ENCODE results near the gene ZNF526.

The ZNF526 gene

DNA sequence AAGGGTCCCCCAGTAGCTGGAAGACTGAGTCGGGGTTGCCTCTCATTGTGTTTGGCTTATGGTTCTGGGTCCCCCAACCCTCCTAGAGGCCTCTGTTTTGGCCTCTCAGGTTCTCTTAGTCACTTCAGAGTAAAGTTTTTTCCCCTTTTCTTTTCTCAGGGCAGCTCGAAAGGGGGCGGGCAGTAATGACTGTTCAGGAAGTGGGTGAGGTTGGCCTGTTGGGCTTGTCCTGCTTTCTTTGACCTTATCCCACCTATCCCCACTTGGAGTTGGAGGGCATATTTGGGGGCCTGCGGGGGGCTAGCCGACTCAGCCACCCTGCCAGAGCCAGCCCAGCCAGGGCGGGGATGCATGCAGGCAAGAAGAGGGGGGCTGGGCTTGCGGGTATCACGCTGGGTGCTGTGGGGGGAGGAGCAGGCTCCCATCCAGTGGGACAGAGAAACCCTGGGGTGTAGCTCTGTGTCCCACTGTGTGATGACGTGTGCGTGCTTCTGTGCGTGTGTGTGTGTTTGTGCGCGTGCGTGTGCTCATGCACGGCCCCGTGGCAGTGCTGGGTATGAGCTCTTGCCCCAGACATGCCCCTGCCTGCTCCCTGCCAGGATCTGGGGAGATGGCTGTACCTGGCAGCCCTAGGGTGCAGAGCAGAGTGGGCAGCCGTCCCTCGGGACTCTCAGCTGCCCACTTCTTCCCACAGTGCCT, 50.4 kb downstream of the ZNF526 start:
- TF ChIP-seq CSDC2 (CRISPR knock-in tag; IDR thresholded peaks at IDR 0.05) (no peak), TOX (CRISPR knock-in tag; IDR thresholded peaks at IDR 0.05; ENCODE audit: borderline replicate concordance) (no peak)
- no peak for ATAC-seq

DNA sequence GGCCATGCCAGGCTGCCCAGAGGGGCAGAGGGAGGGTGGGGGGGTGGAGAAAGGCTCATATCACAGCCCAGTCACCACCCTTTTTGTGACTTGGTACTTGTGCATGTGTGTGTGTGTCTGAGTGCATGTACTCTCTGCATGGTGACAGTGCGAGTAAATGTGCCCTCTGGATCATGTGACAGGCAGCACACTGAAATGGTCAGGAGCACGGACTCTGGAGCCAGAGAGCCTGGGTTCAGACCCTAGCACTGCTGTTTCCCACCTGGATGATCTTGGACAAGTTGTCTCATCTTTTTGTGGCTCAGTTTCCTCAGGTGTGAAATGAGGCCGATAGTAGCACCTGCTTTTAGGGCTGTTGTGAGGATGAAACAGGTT, 50.9 kb downstream of the ZNF526 start:
- ATAC-seq: no peak
- TF ChIP-seq ESRRG (CRISPR knock-in tag; IDR thresholded peaks at IDR 0.05) (no peak), ZFP3 (CRISPR knock-in tag; IDR thresholded peaks at IDR 0.05) (no peak), RARB (CRISPR knock-in tag; IDR thresholded peaks at IDR 0.05) (no peak), PPARA (CRISPR knock-in tag; IDR thresholded peaks at IDR 0.05; ENCODE audit: borderline replicate concordance) (no peak), ZNF70 (CRISPR knock-in tag; IDR thresholded peaks at IDR 0.05) (no peak), CSDC2 (CRISPR knock-in tag; IDR thresholded peaks at IDR 0.05) (no peak), ISL1 (CRISPR knock-in tag; IDR thresholded peaks at IDR 0.05) (no peak), ZNF565 (CRISPR knock-in tag; conservative IDR thresholded peaks at IDR 0.05; ENCODE audit: low read depth) (no peak)
- TF ChIP-seq, protein P1, sequence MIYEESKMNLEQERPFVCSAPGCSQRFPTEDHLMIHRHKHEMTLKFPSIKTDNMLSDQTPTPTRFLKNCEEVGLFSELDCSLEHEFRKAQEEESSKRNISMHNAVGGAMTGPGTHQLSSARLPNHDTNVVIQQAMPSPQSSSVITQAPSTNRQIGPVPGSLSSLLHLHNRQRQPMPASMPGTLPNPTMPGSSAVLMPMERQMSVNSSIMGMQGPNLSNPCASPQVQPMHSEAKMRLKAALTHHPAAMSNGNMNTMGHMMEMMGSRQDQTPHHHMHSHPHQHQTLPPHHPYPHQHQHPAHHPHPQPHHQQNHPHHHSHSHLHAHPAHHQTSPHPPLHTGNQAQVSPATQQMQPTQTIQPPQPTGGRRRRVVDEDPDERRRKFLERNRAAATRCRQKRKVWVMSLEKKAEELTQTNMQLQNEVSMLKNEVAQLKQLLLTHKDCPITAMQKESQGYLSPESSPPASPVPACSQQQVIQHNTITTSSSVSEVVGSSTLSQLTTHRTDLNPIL (CRISPR knock-in tag; IDR thresholded peaks at IDR 0.05; ENCODE audit: low read depth): no peak
- TF ChIP-seq, protein P2, sequence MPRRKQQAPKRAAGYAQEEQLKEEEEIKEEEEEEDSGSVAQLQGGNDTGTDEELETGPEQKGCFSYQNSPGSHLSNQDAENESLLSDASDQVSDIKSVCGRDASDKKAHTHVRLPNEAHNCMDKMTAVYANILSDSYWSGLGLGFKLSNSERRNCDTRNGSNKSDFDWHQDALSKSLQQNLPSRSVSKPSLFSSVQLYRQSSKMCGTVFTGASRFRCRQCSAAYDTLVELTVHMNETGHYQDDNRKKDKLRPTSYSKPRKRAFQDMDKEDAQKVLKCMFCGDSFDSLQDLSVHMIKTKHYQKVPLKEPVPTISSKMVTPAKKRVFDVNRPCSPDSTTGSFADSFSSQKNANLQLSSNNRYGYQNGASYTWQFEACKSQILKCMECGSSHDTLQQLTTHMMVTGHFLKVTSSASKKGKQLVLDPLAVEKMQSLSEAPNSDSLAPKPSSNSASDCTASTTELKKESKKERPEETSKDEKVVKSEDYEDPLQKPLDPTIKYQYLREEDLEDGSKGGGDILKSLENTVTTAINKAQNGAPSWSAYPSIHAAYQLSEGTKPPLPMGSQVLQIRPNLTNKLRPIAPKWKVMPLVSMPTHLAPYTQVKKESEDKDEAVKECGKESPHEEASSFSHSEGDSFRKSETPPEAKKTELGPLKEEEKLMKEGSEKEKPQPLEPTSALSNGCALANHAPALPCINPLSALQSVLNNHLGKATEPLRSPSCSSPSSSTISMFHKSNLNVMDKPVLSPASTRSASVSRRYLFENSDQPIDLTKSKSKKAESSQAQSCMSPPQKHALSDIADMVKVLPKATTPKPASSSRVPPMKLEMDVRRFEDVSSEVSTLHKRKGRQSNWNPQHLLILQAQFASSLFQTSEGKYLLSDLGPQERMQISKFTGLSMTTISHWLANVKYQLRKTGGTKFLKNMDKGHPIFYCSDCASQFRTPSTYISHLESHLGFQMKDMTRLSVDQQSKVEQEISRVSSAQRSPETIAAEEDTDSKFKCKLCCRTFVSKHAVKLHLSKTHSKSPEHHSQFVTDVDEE (CRISPR knock-in tag; IDR thresholded peaks at IDR 0.05): no peak

DNA sequence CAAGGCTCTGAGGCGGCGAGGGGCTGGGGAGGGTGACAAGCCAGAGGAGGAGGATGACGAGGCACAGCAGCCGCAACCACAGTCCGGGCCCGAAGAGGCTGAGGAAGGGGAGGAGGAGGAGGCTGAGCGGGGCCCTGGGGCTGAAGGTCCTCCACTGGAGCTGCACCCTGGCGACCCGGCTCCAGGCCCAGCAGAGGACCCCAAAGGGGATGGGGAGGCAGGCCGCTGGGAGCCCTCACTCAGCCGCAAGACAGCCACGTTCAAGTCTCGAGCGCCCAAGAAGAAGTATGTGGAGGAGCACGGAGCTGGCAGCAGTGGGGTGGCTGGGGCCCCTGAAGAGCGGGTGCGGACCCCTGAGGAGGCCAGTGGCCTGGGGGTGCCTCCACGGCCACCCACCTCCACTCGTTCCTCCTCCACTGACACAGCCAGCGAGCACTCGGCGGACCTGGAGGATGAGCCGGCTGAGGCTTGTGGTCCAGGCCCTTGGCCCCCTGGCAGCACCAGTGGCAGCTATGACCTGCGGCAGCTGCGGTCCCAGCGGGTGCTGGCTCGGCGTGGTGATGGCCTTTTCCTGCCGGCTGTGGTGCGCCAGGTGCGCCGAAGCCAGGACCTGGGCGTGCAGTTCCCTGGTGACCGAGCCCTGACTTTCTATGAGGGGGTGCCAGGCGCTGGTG, 51.9 kb downstream of the ZNF526 start:
- ATAC-seq: no peak
- TF ChIP-seq TOX (CRISPR knock-in tag; IDR thresholded peaks at IDR 0.05; ENCODE audit: borderline replicate concordance) (no peak), ZNF70 (CRISPR knock-in tag; IDR thresholded peaks at IDR 0.05) (no peak), BACH2 (CRISPR knock-in tag; IDR thresholded peaks at IDR 0.05; ENCODE audit: borderline replicate concordance) (no peak)
- TF ChIP-seq, protein P2 (CRISPR knock-in tag; IDR thresholded peaks at IDR 0.05): no peak

DNA sequence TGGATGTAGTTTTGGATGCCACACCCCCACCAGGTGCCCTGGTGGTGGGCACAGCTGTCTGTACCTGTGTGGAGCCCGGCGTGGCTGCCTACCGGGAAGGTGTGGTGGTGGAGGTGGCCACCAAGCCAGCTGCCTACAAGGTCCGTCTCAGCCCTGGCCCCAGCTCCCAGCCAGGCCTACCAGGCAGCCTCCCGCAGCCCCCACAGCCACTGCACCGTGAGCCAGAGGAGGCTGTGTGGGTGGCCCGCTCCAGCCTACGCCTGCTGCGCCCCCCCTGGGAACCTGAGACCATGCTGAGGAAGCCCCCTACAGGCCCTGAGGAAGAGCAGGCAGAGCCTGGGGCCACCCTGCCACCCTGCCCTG, 52.4 kb downstream of the ZNF526 start:
- no peak for TF ChIP-seq TCF4 (CRISPR knock-in tag; IDR thresholded peaks at IDR 0.05; ENCODE audit: borderline replicate concordance)
- no peak for TF ChIP-seq CSDC2 (CRISPR knock-in tag; IDR thresholded peaks at IDR 0.05)
- no peak for TF ChIP-seq ZFP3 (CRISPR knock-in tag; IDR thresholded peaks at IDR 0.05)
- TF ChIP-seq ZNF70 (CRISPR knock-in tag; IDR thresholded peaks at IDR 0.05): no peak
- TF ChIP-seq ISL1 (CRISPR knock-in tag; IDR thresholded peaks at IDR 0.05): no peak
- TF ChIP-seq TOX (CRISPR knock-in tag; IDR thresholded peaks at IDR 0.05; ENCODE audit: borderline replicate concordance): no peak
- no peak for TF ChIP-seq SNAI2 (CRISPR knock-in tag; IDR thresholded peaks at IDR 0.05)
- TF ChIP-seq, protein P3, sequence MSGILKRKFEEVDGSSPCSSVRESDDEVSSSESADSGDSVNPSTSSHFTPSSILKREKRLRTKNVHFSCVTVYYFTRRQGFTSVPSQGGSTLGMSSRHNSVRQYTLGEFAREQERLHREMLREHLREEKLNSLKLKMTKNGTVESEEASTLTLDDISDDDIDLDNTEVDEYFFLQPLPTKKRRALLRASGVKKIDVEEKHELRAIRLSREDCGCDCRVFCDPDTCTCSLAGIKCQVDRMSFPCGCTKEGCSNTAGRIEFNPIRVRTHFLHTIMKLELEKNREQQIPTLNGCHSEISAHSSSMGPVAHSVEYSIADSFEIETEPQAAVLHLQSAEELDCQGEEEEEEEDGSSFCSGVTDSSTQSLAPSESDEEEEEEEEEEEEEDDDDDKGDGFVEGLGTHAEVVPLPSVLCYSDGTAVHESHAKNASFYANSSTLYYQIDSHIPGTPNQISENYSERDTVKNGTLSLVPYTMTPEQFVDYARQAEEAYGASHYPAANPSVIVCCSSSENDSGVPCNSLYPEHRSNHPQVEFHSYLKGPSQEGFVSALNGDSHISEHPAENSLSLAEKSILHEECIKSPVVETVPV (CRISPR knock-in tag; IDR thresholded peaks at IDR 0.05): no peak
- TF ChIP-seq ESRRG (CRISPR knock-in tag; IDR thresholded peaks at IDR 0.05): no peak
- ATAC-seq: no peak

DNA sequence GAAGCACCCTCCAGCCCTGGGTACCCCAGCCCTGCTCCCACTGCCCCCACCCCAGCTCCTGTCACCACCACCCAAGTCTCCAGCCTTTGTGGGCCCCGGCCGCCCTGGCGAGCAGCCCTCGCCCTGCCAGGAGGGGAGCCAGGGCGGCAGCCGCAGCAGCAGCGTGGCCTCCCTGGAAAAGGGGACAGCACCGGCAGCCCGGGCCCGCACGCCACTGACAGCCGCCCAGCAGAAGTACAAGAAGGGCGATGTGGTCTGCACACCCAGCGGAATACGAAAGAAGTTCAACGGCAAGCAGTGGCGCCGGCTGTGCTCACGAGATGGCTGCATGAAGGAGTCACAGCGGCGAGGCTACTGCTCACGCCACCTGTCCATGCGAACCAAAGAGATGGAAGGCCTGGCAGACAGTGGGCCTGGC, 52.9 kb downstream of the ZNF526 start:
- no peak for ATAC-seq

More for the DNA sequence above, 52.9 kb downstream of the ZNF526 start:
- no peak for TF ChIP-seq TCF4 (CRISPR knock-in tag; IDR thresholded peaks at IDR 0.05; ENCODE audit: borderline replicate concordance)
- no peak for TF ChIP-seq TOX (CRISPR knock-in tag; IDR thresholded peaks at IDR 0.05; ENCODE audit: borderline replicate concordance)
- no peak for TF ChIP-seq BACH2 (CRISPR knock-in tag; IDR thresholded peaks at IDR 0.05; ENCODE audit: borderline replicate concordance)
- TF ChIP-seq, protein P4, sequence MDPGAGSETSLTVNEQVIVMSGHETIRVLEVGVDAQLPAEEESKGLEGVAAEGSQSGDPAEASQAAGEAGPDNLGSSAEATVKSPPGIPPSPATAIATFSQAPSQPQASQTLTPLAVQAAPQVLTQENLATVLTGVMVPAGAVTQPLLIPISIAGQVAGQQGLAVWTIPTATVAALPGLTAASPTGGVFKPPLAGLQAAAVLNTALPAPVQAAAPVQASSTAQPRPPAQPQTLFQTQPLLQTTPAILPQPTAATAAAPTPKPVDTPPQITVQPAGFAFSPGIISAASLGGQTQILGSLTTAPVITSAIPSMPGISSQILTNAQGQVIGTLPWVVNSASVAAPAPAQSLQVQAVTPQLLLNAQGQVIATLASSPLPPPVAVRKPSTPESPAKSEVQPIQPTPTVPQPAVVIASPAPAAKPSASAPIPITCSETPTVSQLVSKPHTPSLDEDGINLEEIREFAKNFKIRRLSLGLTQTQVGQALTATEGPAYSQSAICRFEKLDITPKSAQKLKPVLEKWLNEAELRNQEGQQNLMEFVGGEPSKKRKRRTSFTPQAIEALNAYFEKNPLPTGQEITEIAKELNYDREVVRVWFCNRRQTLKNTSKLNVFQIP (CRISPR knock-in tag; IDR thresholded peaks at IDR 0.05; ENCODE audit: borderline replicate concordance, low read depth): no peak
- TF ChIP-seq ZNF70 (CRISPR knock-in tag; IDR thresholded peaks at IDR 0.05): no peak
- no peak for TF ChIP-seq CSDC2 (CRISPR knock-in tag; IDR thresholded peaks at IDR 0.05)
- TF ChIP-seq, protein P1 (CRISPR knock-in tag; IDR thresholded peaks at IDR 0.05; ENCODE audit: low read depth): no peak
- no peak for TF ChIP-seq ZC3H10 (CRISPR knock-in tag; IDR thresholded peaks at IDR 0.05)
- no peak for TF ChIP-seq ESRRG (CRISPR knock-in tag; IDR thresholded peaks at IDR 0.05)
- no peak for TF ChIP-seq PPARA (CRISPR knock-in tag; IDR thresholded peaks at IDR 0.05; ENCODE audit: borderline replicate concordance)

Measured in SK-N-SH treated with all-trans-retinoic acid at 6 μM for 48 hours (cell line).